Right lobe of liver (tissue), 4 donors: Measurements from ENCODE around the gene RAET1G.
"Not testable (repeated sequence)": the region's sequence is repeated elsewhere in the genome, so short reads cannot be mapped to it uniquely, and the experiment has no call there.

Experiments
- POLR2A ChIP-seq: fragments of 450-650 bp; IDR thresholded peaks from one replicate; pipeline ENCODE4 v1.6.1; 2017; ENCODE audit warnings: antibody characterized with exemption, mild to moderate bottlenecking
- TF ChIP-seq, protein P1 (sequence below), 4 donors: fragments of 200-600 bp in 3 of 4; fragments of 450-650 bp in 1 of 4; IDR thresholded peaks; one replicate each; pipeline versions ENCODE4 v1.5.1 to v1.8.0; 2016 to 2022; ENCODE audit warnings: antibody characterized with exemption in 4 of 4, mild to moderate bottlenecking in 2 of 4
- donor health status: DM: no; HTN: no; CAD: no.
- donor health status: DM: no; HTN: no; CAD: no.
- donor health status: DM: no; HTN: yes; CAD: no.

DNA sequence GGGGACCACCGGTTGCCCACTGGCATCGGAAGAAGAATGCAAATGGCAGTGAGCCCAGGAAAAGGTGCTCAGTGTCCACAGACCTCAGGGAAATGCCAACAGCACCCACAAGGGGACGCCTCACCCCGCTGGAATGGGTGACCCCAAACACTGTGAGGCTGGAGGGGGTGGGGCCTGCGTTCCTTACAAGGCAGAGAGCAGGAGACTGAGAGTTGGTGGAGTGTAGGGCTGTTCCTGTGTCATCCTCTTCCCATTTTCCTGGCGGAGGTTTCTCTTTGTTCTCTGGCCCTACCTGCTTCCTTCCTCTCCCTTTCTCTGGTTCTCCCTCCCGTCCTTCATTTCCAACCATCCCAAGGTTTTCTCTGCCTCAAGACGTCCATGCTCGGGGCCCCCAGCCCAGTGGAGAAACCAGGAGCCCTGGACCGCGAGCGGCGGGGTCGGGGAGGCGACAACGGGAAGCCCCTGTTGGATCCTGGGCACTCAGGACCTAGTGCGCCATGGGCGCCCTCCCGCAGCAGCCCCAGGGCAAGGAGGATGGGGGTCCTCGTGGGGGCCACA, 15.2 kb upstream of the RAET1G start:
- TF ChIP-seq POLR2A, result not testable (repeated sequence)
- TF ChIP-seq, protein P1, sequence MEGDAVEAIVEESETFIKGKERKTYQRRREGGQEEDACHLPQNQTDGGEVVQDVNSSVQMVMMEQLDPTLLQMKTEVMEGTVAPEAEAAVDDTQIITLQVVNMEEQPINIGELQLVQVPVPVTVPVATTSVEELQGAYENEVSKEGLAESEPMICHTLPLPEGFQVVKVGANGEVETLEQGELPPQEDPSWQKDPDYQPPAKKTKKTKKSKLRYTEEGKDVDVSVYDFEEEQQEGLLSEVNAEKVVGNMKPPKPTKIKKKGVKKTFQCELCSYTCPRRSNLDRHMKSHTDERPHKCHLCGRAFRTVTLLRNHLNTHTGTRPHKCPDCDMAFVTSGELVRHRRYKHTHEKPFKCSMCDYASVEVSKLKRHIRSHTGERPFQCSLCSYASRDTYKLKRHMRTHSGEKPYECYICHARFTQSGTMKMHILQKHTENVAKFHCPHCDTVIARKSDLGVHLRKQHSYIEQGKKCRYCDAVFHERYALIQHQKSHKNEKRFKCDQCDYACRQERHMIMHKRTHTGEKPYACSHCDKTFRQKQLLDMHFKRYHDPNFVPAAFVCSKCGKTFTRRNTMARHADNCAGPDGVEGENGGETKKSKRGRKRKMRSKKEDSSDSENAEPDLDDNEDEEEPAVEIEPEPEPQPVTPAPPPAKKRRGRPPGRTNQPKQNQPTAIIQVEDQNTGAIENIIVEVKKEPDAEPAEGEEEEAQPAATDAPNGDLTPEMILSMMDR (IDR thresholded peaks at IDR 0.05), result peak in 1 of 4 donors; percentile 6
